ENCODE data around the gene VSTM2L. TPM values are rescaled to one million over a fixed set of nuclear protein-coding genes. Genes with fewer than 3 reads are reported as not detected.

Gene VSTM2L
- total and polyA plus RNA-seq, 2 experiments from 2014 or later = 4.1 to 9.2 TPM

GRCh38 chr20:37972256-37973058 is 69.5 kb downstream of the VSTM2L start:
- H3K9me2 ChIP-seq (ENCODE audit: insufficient read depth) = no peaks in the 10 kb centered on the region
- H3K9me3 ChIP-seq (ENCODE audit: low read depth) = no peaks in the 10 kb centered on the region
- H3F3A ChIP-seq (ENCODE audit: insufficient read depth) = no peaks in the 10 kb centered on the region
- no peak for DNase-seq
- H4K20me1 ChIP-seq (ENCODE audit: insufficient read depth) = no peaks in the 10 kb centered on the region
- H3K4me2 ChIP-seq (ENCODE audit: unreplicated experiment) = no peak overlapping the region
- in situ Hi-C loops (cut with MboI) = no loop called here
- no peak overlapping the region for H3K9ac ChIP-seq
- no peaks in the 10 kb centered on the region for H3K79me2 ChIP-seq (ENCODE audit: insufficient read depth)
- WGBS, 2 experiments (ENCODE audit: low coverage in 1 of 2, low lambda C conversion rate in 2 of 2, missing lambda C conversion rate in 2 of 2) = 94 to 98% methylated on average over 7 of the region's 7 CpGs
- no peak overlapping the region for H3K4me3 ChIP-seq
- H3K27ac ChIP-seq = no peak overlapping the region
- no peaks in the 10 kb centered on the region for H3K27me3 ChIP-seq (replicated peaks; ENCODE audit: insufficient read depth)
- H2AFZ ChIP-seq = no peak overlapping the region
- H3K36me3 ChIP-seq (ENCODE audit: low read depth) = no peaks in the 10 kb centered on the region
- H3K4me1 ChIP-seq (ENCODE audit: insufficient read depth) = peaks cover 9% of the 10 kb centered on the region; the same call in 1 of the 2 replicates
- TF ChIP-seq EZH2phosphoT487 (IDR thresholded peaks at IDR 0.05; ENCODE audit: insufficient read depth, low read depth) (no peak), EZH2 (IDR thresholded peaks at IDR 0.05; ENCODE audit: insufficient read depth, poor library complexity, severe bottlenecking) (no peak)

- no peak for DNase-seq
- Histone ChIP-seq H3K9me3 (ENCODE audit: low read depth) (no peaks in the 10 kb centered on the region), H3K9ac (no peak overlapping the region), H3K4me3 (no peak overlapping the region), H3K4me1 (ENCODE audit: insufficient read depth) (peaks cover 9% of the 10 kb centered on the region; the same call in 1 of the 2 replicates), H3K79me2 (ENCODE audit: insufficient read depth) (no peaks in the 10 kb centered on the region), H2AFZ (no peak overlapping the region), H3K36me3 (ENCODE audit: low read depth) (no peaks in the 10 kb centered on the region), H3K4me2 (ENCODE audit: unreplicated experiment) (no peak overlapping the region), H3K9me2 (ENCODE audit: insufficient read depth) (no peaks in the 10 kb centered on the region), H4K20me1 (ENCODE audit: insufficient read depth) (no peaks in the 10 kb centered on the region), H3F3A (ENCODE audit: insufficient read depth) (no peaks in the 10 kb centered on the region), H3K27ac (no peak overlapping the region), H3K27me3 (replicated peaks; ENCODE audit: insufficient read depth) (no peaks in the 10 kb centered on the region)
- TF ChIP-seq EZH2 (IDR thresholded peaks at IDR 0.05; ENCODE audit: insufficient read depth, poor library complexity, severe bottlenecking) = no peak
- in situ Hi-C loops (cut with MboI) = no loop called here
- 78 to 80% methylated on average over 12 of the region's 12 CpGs for WGBS, 2 experiments (ENCODE audit: low coverage in 1 of 2, low lambda C conversion rate in 2 of 2, missing lambda C conversion rate in 2 of 2)
Observed at GRCh38 chr20:37973059-37973910, 70.4 kb downstream of the VSTM2L start.

GRCh38 chr20:37976887-37977286 is 74.0 kb downstream of the VSTM2L start:
- no peaks in the 10 kb centered on the region for H3K9me3 ChIP-seq (ENCODE audit: low read depth)
- DNase-seq = no peak
- H3K79me2 ChIP-seq (ENCODE audit: insufficient read depth) = no peaks in the 10 kb centered on the region
- H3K9ac ChIP-seq = no peak overlapping the region
- no peak overlapping the region for H2AFZ ChIP-seq
- no peaks in the 10 kb centered on the region for H3K9me2 ChIP-seq (ENCODE audit: insufficient read depth)
- no peaks in the 10 kb centered on the region for H4K20me1 ChIP-seq (ENCODE audit: insufficient read depth)
- H3K36me3 ChIP-seq (ENCODE audit: low read depth) = no peaks in the 10 kb centered on the region
- no peak overlapping the region for H3K27ac ChIP-seq
- no peak overlapping the region for H3K4me2 ChIP-seq (ENCODE audit: unreplicated experiment)
- WGBS, 2 experiments (ENCODE audit: low coverage in 1 of 2, low lambda C conversion rate in 2 of 2, missing lambda C conversion rate in 2 of 2) = 81 to 83% methylated on average over 10 of the region's 10 CpGs
- H3K27me3 ChIP-seq (replicated peaks; ENCODE audit: insufficient read depth) = no peaks in the 10 kb centered on the region
- H3K4me1 ChIP-seq (ENCODE audit: insufficient read depth) = no peaks in the 10 kb centered on the region
- no peak overlapping the region for H3K4me3 ChIP-seq
- in situ Hi-C loops (cut with MboI) = loop anchor here (25.0 kb wide), 1 partner anchor 715 kb away; the partner anchor contains the start of gene GHRH
- TF ChIP-seq EZH2 (IDR thresholded peaks at IDR 0.05; ENCODE audit: insufficient read depth, poor library complexity, severe bottlenecking) (no peak), EZH2phosphoT487 (IDR thresholded peaks at IDR 0.05; ENCODE audit: insufficient read depth, low read depth) (no peak)
- no peaks in the 10 kb centered on the region for H3F3A ChIP-seq (ENCODE audit: insufficient read depth)

- H3F3A ChIP-seq (ENCODE audit: insufficient read depth) = no peaks in the 10 kb centered on the region
- H3K4me3 ChIP-seq = no peak overlapping the region
- H3K79me2 ChIP-seq (ENCODE audit: insufficient read depth) = no peaks in the 10 kb centered on the region
- H3K36me3 ChIP-seq (ENCODE audit: low read depth) = no peaks in the 10 kb centered on the region
- no peaks in the 10 kb centered on the region for H3K9me3 ChIP-seq (ENCODE audit: low read depth)
- H3K27ac ChIP-seq = no peak overlapping the region
- TF ChIP-seq EZH2 (IDR thresholded peaks at IDR 0.05; ENCODE audit: insufficient read depth, poor library complexity, severe bottlenecking) (no peak), EZH2phosphoT487 (IDR thresholded peaks at IDR 0.05; ENCODE audit: insufficient read depth, low read depth) (no peak)
- WGBS, 2 experiments (ENCODE audit: low coverage in 1 of 2, low lambda C conversion rate in 2 of 2, missing lambda C conversion rate in 2 of 2) = 39 to 53% methylated on average over 9 to 12 of the region's 12 CpGs
- no peak for DNase-seq
- H4K20me1 ChIP-seq (ENCODE audit: insufficient read depth) = no peaks in the 10 kb centered on the region
- no peaks in the 10 kb centered on the region for H3K27me3 ChIP-seq (replicated peaks; ENCODE audit: insufficient read depth)
- no peak overlapping the region for H3K9ac ChIP-seq
- no peaks in the 10 kb centered on the region for H3K4me1 ChIP-seq (ENCODE audit: insufficient read depth)
- in situ Hi-C loops (cut with MboI) = loop anchor here (25.0 kb wide), 1 partner anchor 715 kb away; the partner anchor contains the start of gene GHRH
- H2AFZ ChIP-seq = no peak overlapping the region
- H3K4me2 ChIP-seq (ENCODE audit: unreplicated experiment) = no peak overlapping the region
- H3K9me2 ChIP-seq (ENCODE audit: insufficient read depth) = no peaks in the 10 kb centered on the region
Observed at GRCh38 chr20:37977338-37977737, 74.4 kb downstream of the VSTM2L start.

All from GM23248 (cell line).